Neuron (in vitro differentiated cells): ENCODE results near the gene RPS6KA2.

Source experiments
- H2AFZ ChIP-seq: one replicate; pipeline ENCODE4 v1.6.1; 2013; ENCODE audit warnings: low read depth, mild to moderate bottlenecking, inconsistent platforms, low read length, moderate library complexity
- H3K27me3 ChIP-seq: one replicate; pipeline ENCODE4 v1.6.1; 2013; ENCODE audit warnings: low read length; ENCODE audit not compliant: insufficient read depth
- H3K36me3 ChIP-seq: one replicate; pipeline ENCODE4 v1.6.1; 2013; ENCODE audit warnings: low read length; ENCODE audit not compliant: insufficient read depth
- H3K4me1 ChIP-seq: one replicate; pipeline ENCODE4 v1.6.1; 2013; ENCODE audit warnings: low read length; ENCODE audit not compliant: insufficient read depth
- H3K4me3 ChIP-seq: 2 replicates; pipeline ENCODE4 v1.5.1; 2013; ENCODE audit warnings: mild to moderate bottlenecking, low read length, moderate library complexity
- H3K9me3 ChIP-seq: one replicate; pipeline ENCODE4 v1.6.1; 2013; ENCODE audit warnings: low read length

RPS6KA2 gene

DNA sequence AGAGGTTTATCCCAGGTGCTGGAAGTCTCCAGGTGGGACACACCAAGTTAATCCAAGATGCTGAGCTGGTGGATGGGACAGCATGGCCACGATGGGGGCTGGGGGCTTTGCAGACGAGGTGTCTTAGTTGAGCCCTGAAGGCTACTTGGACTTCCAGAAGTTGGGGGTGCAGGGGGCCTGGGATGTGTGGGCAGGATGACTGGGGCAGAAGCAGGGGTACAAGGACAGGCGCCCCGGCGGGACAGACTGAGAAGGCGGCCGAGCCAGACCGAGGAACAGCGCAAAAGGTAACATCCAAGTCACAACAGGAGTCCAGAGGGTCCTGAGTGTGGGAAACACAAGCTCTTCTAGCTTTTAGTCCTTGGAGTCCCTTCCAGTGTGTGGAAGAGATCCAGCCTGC lies 64.3 kb downstream of the RPS6KA2 start:
- Histone ChIP-seq H3K9me3 (peaks cover 4% of the 10 kb centered on the region), H3K36me3 (no peaks in the 10 kb centered on the region), H3K4me1 (peaks cover 29% of the 10 kb centered on the region), H3K27me3 (no peaks in the 10 kb centered on the region), H2AFZ (no peak overlapping the region), H3K4me3 (no peak overlapping the region)

DNA sequence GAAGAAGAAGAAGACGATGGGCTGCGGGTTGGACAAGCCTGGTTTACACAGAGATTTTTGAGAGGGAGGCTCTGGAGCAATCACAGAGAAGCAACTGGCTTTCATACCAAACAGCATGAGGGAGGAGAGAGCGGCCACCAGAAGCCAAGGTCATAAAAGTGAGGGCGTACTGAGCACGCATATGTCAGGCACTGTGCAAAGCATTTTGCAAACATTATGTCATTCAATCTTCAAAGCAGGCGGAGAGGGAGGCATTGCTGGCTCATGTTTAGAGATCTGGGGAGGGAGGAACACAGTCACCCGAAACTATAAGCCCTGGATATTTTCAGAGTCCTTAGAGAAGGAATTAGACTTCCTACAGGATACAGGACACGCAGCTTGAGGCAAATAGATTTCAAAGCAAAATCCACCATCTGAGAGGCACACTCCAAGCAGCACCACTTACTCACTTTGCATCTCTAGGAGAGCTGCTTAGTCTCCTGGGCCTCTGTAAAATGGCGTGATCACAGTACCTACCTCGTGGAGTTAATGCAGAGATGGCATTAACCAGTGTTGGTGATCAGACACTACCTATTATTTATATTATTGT lies 65.2 kb downstream of the RPS6KA2 start:
- H3K27me3 ChIP-seq = no peaks in the 10 kb centered on the region
- H3K9me3 ChIP-seq = peaks cover 6% of the 10 kb centered on the region
- H2AFZ ChIP-seq = no peak overlapping the region
- peaks cover 29% of the 10 kb centered on the region for H3K4me1 ChIP-seq
- no peak overlapping the region for H3K4me3 ChIP-seq
- no peaks in the 10 kb centered on the region for H3K36me3 ChIP-seq

GRCh38 chr6:166560222-166560621 lies 66.8 kb downstream of the RPS6KA2 start:
- Histone ChIP-seq H3K4me3 (no peak overlapping the region), H3K27me3 (no peaks in the 10 kb centered on the region), H3K9me3 (peaks cover 7% of the 10 kb centered on the region), H3K36me3 (no peaks in the 10 kb centered on the region), H3K4me1 (peaks cover 32% of the 10 kb centered on the region), H2AFZ (no peak overlapping the region)

GRCh38 chr6:166559662-166560061 lies 67.4 kb downstream of the RPS6KA2 start:
- no peak overlapping the region for H3K4me3 ChIP-seq
- no peak overlapping the region for H2AFZ ChIP-seq
- peaks cover 37% of the 10 kb centered on the region for H3K4me1 ChIP-seq
- H3K36me3 ChIP-seq = no peaks in the 10 kb centered on the region
- H3K27me3 ChIP-seq = no peaks in the 10 kb centered on the region
- H3K9me3 ChIP-seq = peaks cover 7% of the 10 kb centered on the region

DNA sequence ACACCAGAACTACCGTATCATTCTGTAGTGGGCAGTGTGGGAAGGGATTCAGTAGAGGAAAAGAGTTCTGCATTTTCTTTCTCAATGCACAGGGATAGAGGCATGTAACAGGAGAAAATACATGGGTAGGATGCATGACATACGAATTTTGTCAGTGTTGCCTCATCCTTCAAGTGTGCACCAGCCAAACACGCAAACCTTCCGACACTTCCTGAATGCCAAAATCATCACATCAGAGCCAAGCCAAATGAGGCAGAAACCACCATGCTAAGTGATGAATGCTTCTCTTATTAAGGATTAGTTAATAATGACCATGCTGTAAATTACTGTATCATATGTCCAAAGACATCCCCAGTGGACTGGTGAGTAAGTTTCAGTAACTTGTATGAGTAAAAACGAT lies 67.8 kb downstream of the RPS6KA2 start:
- H3K4me1 ChIP-seq = peaks cover 39% of the 10 kb centered on the region
- no peaks in the 10 kb centered on the region for H3K27me3 ChIP-seq
- peaks cover 7% of the 10 kb centered on the region for H3K9me3 ChIP-seq
- H3K36me3 ChIP-seq = no peaks in the 10 kb centered on the region
- no peak overlapping the region for H3K4me3 ChIP-seq
- H2AFZ ChIP-seq = no peak overlapping the region

DNA sequence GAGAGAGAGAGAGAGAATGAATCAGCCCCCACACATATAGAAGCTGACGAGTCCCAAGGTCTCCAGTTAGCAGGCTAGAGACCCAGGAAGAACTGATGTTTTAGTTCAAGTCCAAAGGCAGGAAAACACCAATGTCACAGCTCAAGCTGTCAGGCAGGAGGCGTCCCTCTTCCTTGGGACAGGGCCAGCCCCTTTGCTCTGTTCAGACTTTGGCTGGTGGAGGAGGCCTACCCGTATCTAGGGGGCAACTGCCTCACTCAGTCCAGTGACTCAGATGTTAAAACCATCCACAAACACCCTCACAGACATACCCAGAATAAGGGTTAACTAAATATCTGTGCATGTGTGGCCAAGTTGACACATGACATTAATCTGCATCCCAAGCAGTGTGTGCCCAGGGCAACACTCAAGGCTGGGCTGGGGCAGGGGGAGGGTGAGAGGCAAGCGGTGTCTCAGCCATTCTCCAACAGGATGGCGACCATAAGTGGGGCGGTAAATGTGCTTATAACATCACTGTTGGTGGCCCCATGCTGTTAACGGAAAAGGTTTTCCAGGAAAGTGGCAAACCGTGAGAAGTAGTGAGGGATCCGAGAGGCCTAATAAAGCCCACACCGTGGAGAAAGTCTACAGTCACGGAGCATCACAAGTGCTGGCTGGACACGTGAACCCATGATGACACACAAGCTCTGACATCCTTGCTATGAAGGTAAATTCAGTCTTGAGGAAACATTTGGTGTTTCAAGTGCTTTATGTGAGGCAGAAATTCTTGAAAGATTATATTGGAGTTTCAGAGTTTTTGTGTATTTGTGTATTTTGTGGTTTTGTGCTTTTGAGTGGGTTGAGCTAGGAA lies 68.7 kb downstream of the RPS6KA2 start:
- Histone ChIP-seq H2AFZ (no peak overlapping the region), H3K27me3 (no peaks in the 10 kb centered on the region), H3K4me1 (peaks cover 41% of the 10 kb centered on the region), H3K9me3 (peaks cover 7% of the 10 kb centered on the region), H3K36me3 (no peaks in the 10 kb centered on the region), H3K4me3 (no peak overlapping the region)

DNA sequence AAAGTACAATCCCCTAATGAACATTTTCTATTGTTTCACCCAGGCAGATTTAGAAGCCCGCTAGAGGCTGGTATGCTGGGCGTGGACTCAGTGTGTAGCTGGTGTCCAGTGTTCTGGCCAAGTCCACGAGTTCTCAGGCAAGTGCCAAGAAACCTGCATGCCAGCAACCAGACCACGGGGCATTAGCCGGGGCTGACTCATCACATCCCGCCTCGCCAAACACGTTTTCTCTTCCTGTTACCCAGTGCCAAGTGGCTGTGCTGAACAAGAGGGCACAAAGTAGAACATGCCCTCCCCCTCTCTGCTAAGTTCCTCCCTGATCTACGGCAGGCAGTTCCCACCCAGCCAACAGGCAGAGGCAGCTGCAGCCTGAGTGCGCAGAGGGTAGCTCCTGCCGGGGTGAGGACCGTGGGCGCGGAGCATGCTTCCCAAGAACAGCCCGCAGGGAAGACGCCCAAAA lies 70.2 kb downstream of the RPS6KA2 start:
- Histone ChIP-seq H3K4me3 (no peak overlapping the region), H2AFZ (no peak overlapping the region), H3K9me3 (peaks cover 7% of the 10 kb centered on the region), H3K27me3 (no peaks in the 10 kb centered on the region), H3K4me1 (peaks cover 39% of the 10 kb centered on the region), H3K36me3 (no peaks in the 10 kb centered on the region)

- no peaks in the 10 kb centered on the region for H3K27me3 ChIP-seq
- H3K4me1 ChIP-seq = peaks cover 34% of the 10 kb centered on the region
- no peaks in the 10 kb centered on the region for H3K36me3 ChIP-seq
- no peak overlapping the region for H3K4me3 ChIP-seq
- peaks cover 7% of the 10 kb centered on the region for H3K9me3 ChIP-seq
- no peak overlapping the region for H2AFZ ChIP-seq
These were observed 70.7 kb downstream of the RPS6KA2 start for GRCh38 chr6:166556336-166556735.

- Histone ChIP-seq H3K9me3 (peaks cover 11% of the 10 kb centered on the region), H3K36me3 (no peaks in the 10 kb centered on the region), H3K27me3 (no peaks in the 10 kb centered on the region), H3K4me3 (no peak overlapping the region), H2AFZ (no peak overlapping the region), H3K4me1 (peaks cover 23% of the 10 kb centered on the region)
These were observed 72.0 kb downstream of the RPS6KA2 start for GRCh38 chr6:166555086-166555485.

DNA sequence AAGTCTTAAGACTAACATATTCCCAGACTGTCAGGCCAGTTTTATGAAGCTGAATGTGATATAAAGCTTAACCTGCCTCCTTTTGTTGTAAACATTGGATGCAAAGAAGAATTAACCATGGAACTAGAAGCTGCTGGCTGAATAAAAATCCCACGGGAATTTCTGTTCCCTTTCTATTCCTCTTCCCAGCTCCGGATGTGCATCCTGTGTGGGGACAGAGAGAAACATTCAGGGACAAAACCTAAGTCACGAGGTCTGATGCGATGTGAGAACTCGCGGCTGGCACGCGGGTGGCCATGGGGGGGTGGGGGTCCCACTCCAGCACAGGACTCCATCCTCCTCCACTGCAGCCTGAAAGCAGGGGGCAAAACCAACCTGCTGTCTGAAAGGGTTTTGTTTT lies 72.7 kb downstream of the RPS6KA2 start:
- Histone ChIP-seq H3K27me3 (no peaks in the 10 kb centered on the region), H3K4me3 (no peak overlapping the region), H3K4me1 (peaks cover 18% of the 10 kb centered on the region), H3K9me3 (peaks cover 14% of the 10 kb centered on the region), H2AFZ (no peak overlapping the region), H3K36me3 (no peaks in the 10 kb centered on the region)

DNA sequence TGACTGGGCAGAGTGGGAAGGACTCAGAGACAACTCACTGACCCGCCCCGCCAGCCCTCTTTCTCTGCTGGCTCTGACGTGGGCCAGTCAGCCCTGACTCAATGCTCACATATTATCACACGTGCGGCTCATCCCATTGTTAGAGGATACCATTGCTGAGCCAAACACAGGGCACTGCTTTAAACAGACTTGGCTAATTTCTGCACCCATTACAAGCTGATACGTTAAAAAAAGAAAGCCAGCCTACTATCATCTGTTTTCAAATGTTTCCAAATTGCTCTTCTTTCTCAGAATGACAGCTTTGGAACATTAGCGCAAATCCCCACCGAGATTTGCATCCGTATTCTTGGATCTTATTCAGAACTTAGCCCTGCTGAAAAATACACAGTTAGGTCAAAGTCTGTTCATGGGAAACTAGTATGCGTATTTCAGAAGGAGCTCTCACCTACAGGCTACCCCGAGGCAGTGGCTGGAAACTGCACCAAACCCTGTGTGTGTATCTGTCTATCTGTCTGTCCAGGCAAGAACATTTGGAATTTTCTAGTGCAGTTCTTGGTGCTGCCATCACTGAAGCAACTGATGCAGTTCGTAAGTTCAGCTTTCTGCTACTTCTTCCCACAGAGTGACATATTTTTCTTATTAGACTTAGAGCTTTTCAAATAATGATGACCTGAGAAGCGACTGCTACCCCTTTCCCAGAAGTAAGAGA lies 73.3 kb downstream of the RPS6KA2 start:
- peaks cover 10% of the 10 kb centered on the region for H3K9me3 ChIP-seq
- H3K36me3 ChIP-seq = no peaks in the 10 kb centered on the region
- H2AFZ ChIP-seq = no peak overlapping the region
- no peaks in the 10 kb centered on the region for H3K27me3 ChIP-seq
- H3K4me3 ChIP-seq = no peak overlapping the region
- H3K4me1 ChIP-seq = peaks cover 18% of the 10 kb centered on the region

DNA sequence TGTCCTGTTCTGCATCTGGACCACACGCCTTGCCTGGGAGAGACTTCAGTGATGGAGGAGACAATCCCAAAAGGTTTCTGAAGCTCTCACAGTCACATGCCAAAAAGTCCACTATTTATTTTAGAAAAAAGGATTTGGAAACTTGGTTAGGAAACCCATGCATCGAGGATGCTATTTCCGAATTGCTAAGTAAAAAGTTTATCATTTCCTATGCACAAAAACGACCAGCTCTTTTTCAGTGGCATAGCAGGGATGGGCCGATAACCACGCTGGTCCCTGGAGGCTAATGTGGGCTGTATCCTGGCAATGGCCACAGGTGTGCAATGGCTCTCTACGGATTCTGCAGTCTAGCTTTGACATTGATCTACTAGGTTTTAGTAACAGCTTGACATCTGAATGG lies 74.5 kb downstream of the RPS6KA2 start:
- Histone ChIP-seq H3K36me3 (no peaks in the 10 kb centered on the region), H3K9me3 (peaks cover 10% of the 10 kb centered on the region), H3K4me3 (no peak overlapping the region), H2AFZ (no peak overlapping the region), H3K27me3 (no peaks in the 10 kb centered on the region), H3K4me1 (peaks cover 18% of the 10 kb centered on the region)
